ENCODE measurements around the gene ELOVL6.

The ELOVL6 gene

GRCh38 chr4:110155654-110156053, 42.8 kb downstream of the ELOVL6 start:
- no peaks in the 10 kb centered on the region for H3K27me3 Mint-ChIP-seq (ENCODE audit: low read depth)

GRCh38 chr4:110154582-110154981, 43.8 kb downstream of the ELOVL6 start:
- TF ChIP-seq CTCF (IDR thresholded peaks at IDR 0.05; ENCODE audit: unreplicated experiment in 3 of 3) = no peak
- no peaks in the 10 kb centered on the region for H3K27me3 Mint-ChIP-seq (ENCODE audit: low read depth)
- no peak overlapping the region for H3K4me3 Mint-ChIP-seq
- no peaks in the 10 kb centered on the region for H3K9me3 Mint-ChIP-seq
- peaks cover 17% of the 10 kb centered on the region for H3K4me1 Mint-ChIP-seq
- H3K27ac Mint-ChIP-seq = no peak overlapping the region
- H3K36me3 Mint-ChIP-seq (ENCODE audit: low read depth) = no peaks in the 10 kb centered on the region

More at GRCh38 chr4:110155654-110156053, 42.8 kb downstream of the ELOVL6 start:
- no peaks in the 10 kb centered on the region for H3K9me3 Mint-ChIP-seq
- peaks cover 17% of the 10 kb centered on the region for H3K4me1 Mint-ChIP-seq
- no peak for TF ChIP-seq CTCF (IDR thresholded peaks at IDR 0.05; ENCODE audit: unreplicated experiment in 3 of 3)
- H3K27ac Mint-ChIP-seq = peak overlapping the region in 1 of 3 experiments; percentile 36
- no peaks in the 10 kb centered on the region for H3K36me3 Mint-ChIP-seq (ENCODE audit: low read depth)
- no peak overlapping the region for H3K4me3 Mint-ChIP-seq

DNA sequence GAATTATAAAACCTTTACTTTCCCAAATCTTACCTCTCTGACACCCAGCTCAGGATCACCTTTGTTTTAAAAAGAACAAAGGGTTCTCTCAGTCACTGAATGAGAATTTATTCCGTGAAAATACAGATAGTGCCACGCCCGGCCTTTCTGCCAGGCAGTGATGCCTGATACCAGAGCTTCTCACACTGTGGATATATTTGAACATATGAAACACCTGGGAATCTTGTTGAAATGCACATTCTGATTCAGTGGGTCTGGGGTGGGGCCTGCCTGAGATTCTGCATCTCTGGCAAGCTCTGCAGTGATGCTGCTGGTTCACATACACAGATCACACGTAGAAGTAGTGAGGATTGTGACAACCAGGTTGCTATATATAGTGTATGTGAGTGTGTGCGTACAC, 46.0 kb downstream of the ELOVL6 start:
- H3K4me3 Mint-ChIP-seq = no peak overlapping the region
- no peaks in the 10 kb centered on the region for H3K9me3 Mint-ChIP-seq
- no peak overlapping the region for H3K27ac Mint-ChIP-seq
- TF ChIP-seq CTCF (IDR thresholded peaks at IDR 0.05; ENCODE audit: unreplicated experiment in 3 of 3) = no peak
- H3K4me1 Mint-ChIP-seq = peaks cover 13% of the 10 kb centered on the region
- peaks cover 11% of the 10 kb centered on the region for H3K36me3 Mint-ChIP-seq (ENCODE audit: low read depth)
- no peaks in the 10 kb centered on the region for H3K27me3 Mint-ChIP-seq (ENCODE audit: low read depth)

- Mint-ChIP-seq H3K36me3 (ENCODE audit: low read depth) (peaks cover 37% of the 10 kb centered on the region), H3K9me3 (peaks cover 5% of the 10 kb centered on the region), H3K4me3 (no peak overlapping the region), H3K4me1 (peaks cover 5% of the 10 kb centered on the region), H3K27me3 (ENCODE audit: low read depth) (no peaks in the 10 kb centered on the region), H3K27ac (no peak overlapping the region)
- TF ChIP-seq CTCF (IDR thresholded peaks at IDR 0.05; ENCODE audit: unreplicated experiment in 3 of 3) = no peak
Measured at GRCh38 chr4:110149089-110149488, 49.3 kb downstream of the ELOVL6 start.

DNA sequence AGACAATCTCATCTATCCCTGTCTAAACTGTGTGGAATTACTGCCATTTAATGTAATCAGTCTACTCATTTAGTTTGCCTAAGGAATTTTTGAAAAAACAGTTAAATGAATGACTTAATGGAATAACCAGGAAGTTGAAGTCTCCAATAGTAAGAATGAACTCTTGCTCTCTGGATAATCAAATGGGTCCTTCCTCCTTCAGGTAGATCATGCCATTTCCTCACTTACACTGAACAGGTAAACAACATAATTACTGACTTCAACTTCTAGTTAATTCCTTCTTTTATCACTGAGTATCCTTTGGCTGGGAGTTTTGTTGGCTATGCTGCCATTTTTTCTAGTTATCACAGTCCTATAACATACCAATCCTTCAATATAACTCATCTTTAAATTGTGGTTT, 56.0 kb downstream of the ELOVL6 start:
- Mint-ChIP-seq H3K4me1 (peaks cover 21% of the 10 kb centered on the region), H3K36me3 (ENCODE audit: low read depth) (peaks cover 35% of the 10 kb centered on the region), H3K27ac (no peak overlapping the region)

More for the DNA sequence above, 56.0 kb downstream of the ELOVL6 start:
- no peak for TF ChIP-seq CTCF (IDR thresholded peaks at IDR 0.05; ENCODE audit: unreplicated experiment in 3 of 3)
- no peak overlapping the region for H3K4me3 Mint-ChIP-seq
- H3K27me3 Mint-ChIP-seq (ENCODE audit: low read depth) = no peaks in the 10 kb centered on the region
- H3K9me3 Mint-ChIP-seq = peaks cover 5% of the 10 kb centered on the region
